ENCODE measurements around the gene BCL7B. TPM values are rescaled to one million over a fixed set of nuclear protein-coding genes. Genes with fewer than 3 reads are reported as not detected.

BCL7B gene
- total and polyA plus RNA-seq, 2 of the 13 experiments (the other 11 are each of a cell fraction or from before 2014, with no cell fraction given) = 24.3 to 38.2 TPM

GRCh38 chr7:73557397-73558257, at the start of gene BCL7B (continued):
- TF ChIP-seq ZNF891 (CRISPR knock-in tag; IDR thresholded peaks at IDR 0.05) = peak; percentile 98
- no peak for TF ChIP-seq MXI1 (IDR thresholded peaks at IDR 0.05; ENCODE audit: borderline replicate concordance, low read depth, low read length)
- no peak for TF ChIP-seq USF2 (IDR thresholded peaks at IDR 0.05; ENCODE audit: low read depth, low read length)
- TF ChIP-seq USF2 (CRISPR knock-in tag; IDR thresholded peaks at IDR 0.05; ENCODE audit: borderline replicate concordance) = peak; percentile 22; the same call in 1 of the 2 replicates
- TF ChIP-seq ZNF737 (CRISPR knock-in tag; IDR thresholded peaks at IDR 0.05; ENCODE audit: borderline replicate concordance) = no peak
- TF ChIP-seq ZNF44 (CRISPR knock-in tag; IDR thresholded peaks at IDR 0.05) = peak; percentile 98
- TF ChIP-seq ZBTB44 (CRISPR knock-in tag; IDR thresholded peaks at IDR 0.05) = no peak
- no peak for TF ChIP-seq RFX3 (CRISPR knock-in tag; IDR thresholded peaks at IDR 0.05)
- TF ChIP-seq ZNF605 (CRISPR knock-in tag; IDR thresholded peaks at IDR 0.05) = peak; percentile 97
- 0 out of 2 replicates have a peak, but pooled peaks have one; percentile 21 for TF ChIP-seq HMG20B (CRISPR knock-in tag; conservative IDR thresholded peaks at IDR 0.05)
- TF ChIP-seq SRY (CRISPR knock-in tag; IDR thresholded peaks at IDR 0.05) = peak; percentile 98
- TF ChIP-seq ARHGAP35 (CRISPR knock-in tag; IDR thresholded peaks at IDR 0.05; ENCODE audit: borderline replicate concordance) = peak; percentile 89
- TF ChIP-seq ZNF180 (CRISPR knock-in tag; IDR thresholded peaks at IDR 0.05; ENCODE audit: borderline replicate concordance, low read depth) = no peak
- no peak; the same call in 1 of the 2 replicates for TF ChIP-seq ETV6 (CRISPR knock-in tag; conservative IDR thresholded peaks at IDR 0.05)
- peak; percentile 91 for TF ChIP-seq ZNF770 (CRISPR knock-in tag; IDR thresholded peaks at IDR 0.05)
- TF ChIP-seq BRF2 (CRISPR knock-in tag; IDR thresholded peaks at IDR 0.05) = no peak
- peak; percentile 88 for TF ChIP-seq ZNF558 (CRISPR knock-in tag; IDR thresholded peaks at IDR 0.05; ENCODE audit: borderline replicate concordance)
- TF ChIP-seq ZIK1 (CRISPR knock-in tag; IDR thresholded peaks at IDR 0.05; ENCODE audit: borderline replicate concordance, low read depth) = peak; percentile 99
- TF ChIP-seq PHF20 (CRISPR knock-in tag; IDR thresholded peaks at IDR 0.05) = 0 out of 2 replicates have a peak, but pooled peaks have one; percentile 13
- peak; percentile 83; the same call in 1 of the 2 replicates for TF ChIP-seq CSRNP2 (CRISPR knock-in tag; conservative IDR thresholded peaks at IDR 0.05; ENCODE audit: low read depth)
